Panc1 (cell line): ENCODE measurements around the gene ITGBL1.

Source experiments
- CTCF ChIP-seq: fragments of 450-650 bp; IDR thresholded peaks from 2 replicates; pipeline ENCODE4 v1.5.1; 2017; ENCODE audit warnings: mild to moderate bottlenecking
- POLR2AphosphoS5 ChIP-seq: IDR thresholded peaks from 2 replicates; pipeline ENCODE4 v1.6.1; 2012; ENCODE audit warnings: mild to moderate bottlenecking, low read depth, low read length, moderate library complexity
- SIN3A ChIP-seq: IDR thresholded peaks from 2 replicates; pipeline ENCODE4 v1.6.1; 2012; ENCODE audit warnings: low read depth, mild to moderate bottlenecking, low read length, moderate library complexity, borderline replicate concordance; ENCODE audit not compliant: insufficient read depth
- TCF7L2 ChIP-seq: IDR thresholded peaks from 2 replicates; pipeline ENCODE4 v1.6.1; 2011; ENCODE audit warnings: mild to moderate bottlenecking, low read depth, low read length, inconsistent platforms
- TF ChIP-seq, protein P1 (sequence below), 2 experiments: IDR thresholded peaks; 2 replicates each; pipeline ENCODE4 v1.6.1; 2011 to 2012; ENCODE audit warnings: low read depth in 2 of 2, control low read depth in 1 of 2, low read length in 1 of 2, mild to moderate bottlenecking in 1 of 2, moderate library complexity in 1 of 2; ENCODE audit not compliant: insufficient read depth in 1 of 2

- TF ChIP-seq CTCF: no peak
- TF ChIP-seq POLR2AphosphoS5: no peak
- TF ChIP-seq, protein P1, sequence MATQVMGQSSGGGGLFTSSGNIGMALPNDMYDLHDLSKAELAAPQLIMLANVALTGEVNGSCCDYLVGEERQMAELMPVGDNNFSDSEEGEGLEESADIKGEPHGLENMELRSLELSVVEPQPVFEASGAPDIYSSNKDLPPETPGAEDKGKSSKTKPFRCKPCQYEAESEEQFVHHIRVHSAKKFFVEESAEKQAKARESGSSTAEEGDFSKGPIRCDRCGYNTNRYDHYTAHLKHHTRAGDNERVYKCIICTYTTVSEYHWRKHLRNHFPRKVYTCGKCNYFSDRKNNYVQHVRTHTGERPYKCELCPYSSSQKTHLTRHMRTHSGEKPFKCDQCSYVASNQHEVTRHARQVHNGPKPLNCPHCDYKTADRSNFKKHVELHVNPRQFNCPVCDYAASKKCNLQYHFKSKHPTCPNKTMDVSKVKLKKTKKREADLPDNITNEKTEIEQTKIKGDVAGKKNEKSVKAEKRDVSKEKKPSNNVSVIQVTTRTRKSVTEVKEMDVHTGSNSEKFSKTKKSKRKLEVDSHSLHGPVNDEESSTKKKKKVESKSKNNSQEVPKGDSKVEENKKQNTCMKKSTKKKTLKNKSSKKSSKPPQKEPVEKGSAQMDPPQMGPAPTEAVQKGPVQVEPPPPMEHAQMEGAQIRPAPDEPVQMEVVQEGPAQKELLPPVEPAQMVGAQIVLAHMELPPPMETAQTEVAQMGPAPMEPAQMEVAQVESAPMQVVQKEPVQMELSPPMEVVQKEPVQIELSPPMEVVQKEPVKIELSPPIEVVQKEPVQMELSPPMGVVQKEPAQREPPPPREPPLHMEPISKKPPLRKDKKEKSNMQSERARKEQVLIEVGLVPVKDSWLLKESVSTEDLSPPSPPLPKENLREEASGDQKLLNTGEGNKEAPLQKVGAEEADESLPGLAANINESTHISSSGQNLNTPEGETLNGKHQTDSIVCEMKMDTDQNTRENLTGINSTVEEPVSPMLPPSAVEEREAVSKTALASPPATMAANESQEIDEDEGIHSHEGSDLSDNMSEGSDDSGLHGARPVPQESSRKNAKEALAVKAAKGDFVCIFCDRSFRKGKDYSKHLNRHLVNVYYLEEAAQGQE (IDR thresholded peaks at IDR 0.05; ENCODE audit: insufficient read depth in 1 of 2, low read depth in 2 of 2, low read length in 1 of 2): no peak
- no peak for TF ChIP-seq SIN3A
- no peak for TF ChIP-seq TCF7L2
These were observed 197.1 kb downstream of the ITGBL1 start for GRCh38 chr13:101649488-101650126.
